GM18858 (cell line): Measurements from ENCODE around the gene EFCAB6.

Experiments
- ATAC-seq: cut with Tn5 transposase; IDR thresholded peaks from one replicate; pipeline ENCODE4 v1.9.1; 2021; ENCODE audit not compliant: unreplicated experiment

The EFCAB6 gene

DNA sequence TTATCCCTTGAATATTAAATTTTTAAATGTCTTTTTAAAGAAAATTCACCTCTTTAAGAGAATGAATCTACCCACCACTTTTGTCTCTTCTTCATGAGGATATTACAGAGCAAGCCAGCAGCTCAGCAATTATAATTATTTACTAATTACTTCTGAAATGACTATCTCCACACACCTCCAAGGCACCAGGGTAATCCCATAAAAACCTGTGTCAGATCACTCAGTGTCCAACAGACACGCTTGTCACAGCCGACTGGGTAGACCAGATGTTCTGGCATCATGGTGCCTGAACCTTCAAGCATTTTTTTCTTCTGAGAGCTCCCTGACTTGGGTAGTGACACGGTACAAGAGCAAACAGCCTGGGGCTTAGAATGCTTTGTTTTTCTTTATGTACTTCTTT, 61.4 kb downstream of the EFCAB6 start:
- no peak for ATAC-seq

DNA sequence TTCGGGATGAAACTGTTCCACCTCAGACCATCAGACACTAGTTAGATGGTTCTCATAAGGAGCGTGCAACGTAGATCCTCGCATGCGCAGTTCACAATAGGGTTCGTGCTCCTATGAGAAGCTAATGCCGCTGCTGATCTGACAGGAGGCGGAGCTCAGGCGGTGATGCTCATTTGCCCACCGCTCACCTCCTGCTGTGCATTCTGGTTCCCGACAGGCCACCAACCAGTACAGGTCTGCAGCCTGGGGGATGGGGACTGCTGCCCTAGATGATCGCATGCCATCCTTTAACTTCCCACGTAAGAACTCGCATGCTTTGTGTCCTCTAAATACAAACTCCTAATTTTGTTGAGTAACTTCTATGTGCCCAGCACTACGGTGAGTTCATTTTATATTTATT, 62.6 kb downstream of the EFCAB6 start:
- ATAC-seq, result no peak

DNA sequence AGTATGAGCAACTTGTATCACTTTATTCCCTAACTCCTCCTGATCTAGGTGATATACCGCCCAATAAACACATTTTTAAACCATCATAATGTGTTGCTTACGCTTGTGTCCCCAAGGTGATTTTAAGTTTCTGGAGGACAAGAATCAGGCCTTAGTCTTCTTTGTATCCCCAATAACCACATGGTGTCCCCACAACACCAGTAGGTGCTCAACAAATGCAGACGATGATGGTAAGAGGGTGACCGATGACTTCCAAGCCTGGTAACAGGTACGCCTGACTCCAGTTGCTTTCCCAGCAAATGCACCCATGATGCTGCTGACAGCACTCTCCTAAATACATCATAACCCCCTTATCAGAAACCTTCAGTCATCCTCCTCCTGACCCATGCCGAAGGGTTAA, 64.2 kb downstream of the EFCAB6 start:
- no peak for ATAC-seq

DNA sequence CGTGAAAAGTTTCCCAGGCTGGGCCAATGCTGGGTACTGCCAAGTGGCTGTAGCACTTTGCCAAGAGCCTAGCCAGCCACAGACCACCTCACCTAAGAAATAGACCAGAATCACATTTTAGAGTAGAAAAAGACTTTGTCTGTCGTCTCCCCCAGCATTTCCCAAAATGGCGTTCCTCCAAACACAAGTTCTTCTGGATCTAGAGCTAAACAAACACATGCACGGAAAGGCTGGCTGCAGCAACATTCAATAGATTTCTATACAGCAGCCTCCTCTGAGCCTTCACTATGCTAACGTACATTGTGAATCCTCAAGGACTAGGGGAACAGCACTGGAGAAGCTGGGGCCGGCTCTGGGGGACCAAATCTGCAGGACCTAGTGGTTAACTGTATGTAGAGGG, 65.0 kb downstream of the EFCAB6 start:
- ATAC-seq, result no peak

DNA sequence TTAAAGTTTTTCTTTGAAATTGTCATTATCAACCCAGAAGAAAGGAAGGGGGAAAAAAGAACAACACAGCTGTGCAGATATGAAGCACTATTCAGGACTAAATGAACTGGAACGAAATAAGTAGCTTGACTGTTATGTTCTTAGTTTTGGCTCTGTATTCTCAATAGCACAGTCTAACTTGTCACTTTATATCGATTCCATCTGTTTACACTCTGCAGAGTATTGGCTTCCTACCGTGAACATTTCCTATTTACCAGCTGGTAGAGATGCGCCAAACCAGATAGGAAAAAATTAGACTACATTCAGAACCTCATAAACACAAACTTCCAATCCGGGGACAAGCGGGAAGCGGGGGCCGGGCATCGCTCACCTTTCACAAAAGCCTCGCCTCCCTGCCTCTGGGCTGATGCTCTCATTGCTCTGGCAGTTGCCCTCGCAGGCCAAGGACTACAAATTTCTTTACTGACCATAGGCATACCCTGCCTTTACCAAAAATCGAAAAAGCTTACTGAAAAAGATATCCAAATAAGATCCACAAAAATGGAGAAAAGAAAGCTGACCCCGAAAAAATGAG, 66.2 kb downstream of the EFCAB6 start:
- no peak for ATAC-seq

DNA sequence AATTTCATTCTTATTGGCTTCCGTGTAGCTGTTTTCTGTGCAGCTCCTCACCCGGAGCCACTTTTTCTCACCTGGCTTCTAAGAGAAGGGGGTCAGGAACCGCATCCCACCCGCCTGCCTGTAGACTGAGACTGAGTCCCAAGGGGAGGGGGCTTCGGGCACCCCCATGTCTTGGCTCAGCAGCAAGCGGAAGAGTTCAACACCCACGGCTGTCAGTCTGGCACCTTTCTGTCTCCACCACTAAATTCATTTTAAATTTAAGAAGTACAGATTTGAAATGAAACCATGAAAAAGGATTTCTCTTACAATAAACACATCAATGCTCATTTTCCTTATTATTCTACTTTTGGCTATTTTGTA, 66.7 kb downstream of the EFCAB6 start:
- ATAC-seq, result no peak

DNA sequence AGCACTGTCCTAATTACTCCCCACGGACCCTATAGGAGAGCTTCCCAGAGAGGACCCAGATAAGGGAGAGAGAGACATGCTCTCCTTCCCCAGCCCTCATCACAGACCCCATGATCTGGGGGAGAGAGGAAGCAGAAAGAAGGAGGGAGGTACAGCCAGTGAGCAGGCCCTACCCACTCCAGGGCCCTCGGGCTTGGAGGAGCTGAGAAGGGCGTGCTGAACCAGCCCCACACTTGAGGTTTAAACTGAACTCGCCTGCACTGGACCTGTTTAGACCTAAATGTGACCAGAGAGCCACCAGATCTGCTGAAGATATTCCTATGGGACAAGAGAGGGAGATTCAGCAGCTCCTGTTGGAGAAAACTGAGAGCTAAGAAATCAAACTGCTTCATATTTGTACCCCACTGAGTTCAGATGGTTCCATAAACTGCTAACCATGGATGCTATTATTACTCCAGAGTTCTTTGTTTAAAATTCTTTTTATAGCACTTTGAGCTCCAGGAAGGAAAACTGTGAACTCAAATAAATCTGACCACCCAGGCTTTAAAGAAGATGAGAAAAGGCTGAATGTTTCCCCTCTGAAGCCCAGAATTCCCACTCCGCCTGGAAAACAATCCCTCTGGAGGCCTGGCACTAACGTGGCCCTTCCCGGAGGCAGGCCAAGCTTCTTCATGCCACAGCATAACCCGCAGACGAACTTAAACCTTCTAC, 67.2 kb downstream of the EFCAB6 start:
- no peak for ATAC-seq

DNA sequence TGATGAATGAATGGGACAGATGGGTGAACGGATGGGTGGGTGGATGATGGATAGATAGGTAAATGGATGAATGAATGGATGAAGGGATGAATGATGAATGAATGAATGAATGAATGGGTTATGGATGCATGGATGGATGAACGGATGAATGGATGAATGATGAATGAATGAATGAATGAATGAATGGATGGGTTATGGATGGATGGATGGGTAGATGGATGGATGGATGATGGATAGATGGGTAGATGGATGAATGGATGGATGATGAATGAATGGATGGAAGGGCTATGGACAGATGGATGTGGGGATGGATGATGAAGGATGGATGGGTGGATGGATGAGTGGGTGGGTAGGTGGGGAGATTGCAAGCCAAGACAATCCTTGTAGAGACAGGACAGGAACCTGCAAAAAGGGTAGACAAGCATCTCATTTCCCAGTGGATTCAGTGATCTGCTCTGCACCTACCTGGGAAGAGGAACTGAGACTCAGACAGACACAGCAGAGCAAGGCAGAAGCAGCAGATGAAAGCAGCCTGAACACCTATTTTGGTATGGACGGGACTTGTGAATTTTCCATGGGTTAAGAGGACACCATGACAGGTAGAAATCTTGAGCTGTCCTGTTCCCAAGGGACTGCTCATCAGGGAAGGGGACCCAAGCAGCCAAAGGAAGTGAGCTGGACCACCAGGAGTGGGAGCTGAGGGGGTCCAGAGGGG, 68.0 kb downstream of the EFCAB6 start:
- no peak for ATAC-seq

DNA sequence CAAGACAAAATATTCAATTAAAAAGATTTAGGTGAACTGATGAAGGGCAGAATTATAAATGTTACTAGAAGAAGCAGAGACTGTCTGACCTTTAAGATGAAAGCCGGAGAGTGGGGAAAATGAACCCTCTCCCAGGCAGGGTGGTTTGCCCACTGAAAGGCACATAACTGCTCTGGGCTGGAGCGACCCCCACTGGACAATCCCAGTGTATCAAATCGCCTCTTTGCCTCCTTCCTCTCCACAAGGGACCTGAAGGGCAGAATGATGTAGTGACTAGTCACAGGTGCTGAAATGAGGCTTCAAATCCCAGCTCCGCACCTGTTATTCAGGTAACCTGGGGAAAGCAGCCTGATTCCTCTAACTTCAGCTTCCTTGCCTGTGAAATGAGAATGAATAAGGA, 69.0 kb downstream of the EFCAB6 start:
- no peak for ATAC-seq

DNA sequence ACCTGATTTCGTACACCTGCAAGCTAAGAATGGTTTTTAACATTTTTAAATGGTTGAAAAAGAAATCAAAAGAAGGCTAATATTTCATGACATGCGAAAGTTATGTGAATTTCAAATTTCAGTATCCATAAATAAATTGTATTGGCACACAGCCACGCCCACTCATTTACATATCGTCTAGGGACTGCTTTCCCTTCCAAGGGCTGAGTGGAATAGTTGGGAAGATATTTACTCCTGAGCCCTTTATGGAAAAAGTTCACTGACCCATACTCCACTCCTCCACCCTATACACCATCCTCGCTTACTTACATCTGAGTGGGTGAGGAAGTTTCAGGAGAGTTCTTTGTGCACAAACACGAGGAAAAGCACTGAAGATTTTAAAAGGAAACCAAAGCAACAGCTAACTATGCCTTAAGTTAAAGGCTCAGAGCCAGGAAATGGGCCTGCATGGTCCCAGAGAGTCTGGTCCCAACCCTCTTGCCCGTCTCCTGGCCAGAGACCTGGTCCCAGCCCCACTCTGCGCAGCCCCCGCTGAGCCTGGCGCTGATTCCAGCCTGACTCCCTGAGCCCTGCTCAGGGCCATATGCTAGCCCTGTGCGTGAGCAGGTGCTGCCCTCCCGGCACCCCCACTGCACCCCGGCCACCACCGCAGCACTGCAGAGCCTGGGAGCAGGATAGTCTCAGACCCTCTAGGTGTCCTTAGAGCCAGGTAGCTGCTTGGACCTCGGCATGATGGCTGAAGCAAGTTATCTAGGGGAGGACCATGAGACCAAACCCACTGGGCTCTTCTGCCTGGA, 69.8 kb downstream of the EFCAB6 start:
- ATAC-seq, result no peak

DNA sequence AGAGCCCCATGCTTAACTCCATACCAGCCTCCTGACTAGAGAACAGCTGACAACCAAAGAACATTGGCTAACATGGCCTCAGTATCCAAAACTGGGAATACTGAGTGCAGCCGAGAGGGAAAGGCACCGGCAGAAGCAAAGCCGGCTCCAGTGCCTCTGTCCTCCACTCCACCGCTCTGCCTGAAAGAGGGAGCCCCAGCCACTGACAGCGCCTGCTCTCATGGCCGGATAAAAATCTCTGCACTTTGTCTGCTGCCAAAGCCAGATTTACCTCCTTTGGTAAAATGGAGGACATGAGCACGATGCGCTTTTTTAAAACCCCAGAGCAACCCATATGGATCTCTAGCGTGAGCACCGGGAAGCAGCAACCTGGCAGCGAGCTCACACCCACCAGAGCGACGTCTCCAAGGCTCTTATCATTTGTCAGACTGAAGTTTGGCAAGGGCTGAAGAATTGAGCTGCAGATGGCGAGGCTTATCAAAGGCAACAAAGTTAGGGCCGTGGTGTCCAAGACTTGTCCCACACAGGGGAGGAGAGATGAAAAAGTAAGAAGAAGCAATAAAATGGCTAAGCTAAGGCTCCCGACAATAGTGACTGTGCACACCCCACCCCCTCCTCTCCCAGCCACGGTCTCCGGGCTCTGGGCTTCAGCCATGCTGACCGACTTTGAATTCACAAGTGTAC, 71.4 kb downstream of the EFCAB6 start:
- no peak for ATAC-seq

DNA sequence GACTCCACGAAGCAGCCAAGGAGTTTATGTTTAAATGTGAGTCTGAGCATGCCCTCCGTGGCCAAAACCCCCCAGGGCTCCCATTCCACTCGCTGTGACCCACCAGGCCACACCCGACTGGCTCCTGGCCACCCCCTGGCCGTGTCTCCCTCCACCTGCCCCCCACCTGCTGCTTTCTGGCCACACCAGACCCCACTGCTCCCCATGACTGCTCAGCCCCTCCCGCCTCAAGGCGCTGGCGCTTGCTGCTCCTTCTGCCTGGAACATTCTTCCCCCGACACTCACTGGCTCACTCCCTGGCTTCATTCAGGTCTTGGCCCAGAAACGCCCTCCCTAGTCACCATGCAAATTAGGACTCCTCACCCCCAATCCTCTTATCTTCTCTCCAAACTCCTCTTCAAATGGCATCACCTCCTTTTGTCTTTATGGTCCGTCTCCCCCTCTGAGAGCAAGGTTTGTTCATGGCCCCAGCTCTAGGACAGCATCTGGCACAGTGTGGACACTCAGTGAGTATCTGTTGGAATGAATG, 72.2 kb downstream of the EFCAB6 start:
- ATAC-seq, result no peak

DNA sequence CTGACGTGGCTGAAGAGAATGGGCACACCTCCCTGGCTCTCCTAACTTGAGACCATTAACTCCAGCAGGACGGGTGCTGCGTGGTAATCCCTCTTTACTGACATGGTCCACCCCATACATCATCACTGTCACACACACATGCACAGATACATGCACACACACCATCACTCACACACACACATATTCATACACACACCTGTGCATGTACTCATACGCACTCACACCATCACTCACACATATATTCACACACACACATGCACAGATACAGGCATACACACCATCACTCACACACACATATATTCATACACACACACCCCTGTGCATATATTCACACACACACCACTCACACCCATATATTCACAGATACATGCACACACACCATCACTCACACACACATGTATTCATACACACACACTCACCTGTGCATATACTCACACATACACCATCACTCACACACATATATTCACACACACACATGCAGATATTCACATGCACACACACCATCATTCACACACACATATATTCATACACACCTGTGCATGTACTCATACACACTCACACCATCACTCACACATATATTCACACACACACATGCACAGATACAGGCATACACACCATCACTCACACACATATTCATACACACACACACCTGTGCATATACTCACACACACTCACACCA, 74.8 kb downstream of the EFCAB6 start:
- no peak for ATAC-seq

DNA sequence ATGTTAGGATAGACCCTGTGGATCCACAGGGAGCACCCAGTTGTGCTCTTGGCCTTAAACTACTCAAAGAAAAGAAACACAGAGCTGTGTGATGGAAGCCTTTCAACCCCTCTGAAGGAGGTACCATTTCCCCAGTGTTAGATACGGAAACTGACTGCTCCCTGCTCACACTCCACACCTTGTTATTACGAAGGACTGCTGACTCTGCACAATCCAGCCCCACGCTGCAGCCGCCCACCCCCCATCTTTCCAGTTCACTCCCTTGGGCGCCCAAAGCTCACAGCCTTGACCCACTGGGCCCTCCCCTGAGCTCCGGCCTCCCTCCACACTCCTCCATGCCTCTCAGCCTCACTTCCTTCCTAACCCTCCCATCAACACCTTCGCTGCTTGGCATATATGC, 75.5 kb downstream of the EFCAB6 start:
- ATAC-seq, result no peak

DNA sequence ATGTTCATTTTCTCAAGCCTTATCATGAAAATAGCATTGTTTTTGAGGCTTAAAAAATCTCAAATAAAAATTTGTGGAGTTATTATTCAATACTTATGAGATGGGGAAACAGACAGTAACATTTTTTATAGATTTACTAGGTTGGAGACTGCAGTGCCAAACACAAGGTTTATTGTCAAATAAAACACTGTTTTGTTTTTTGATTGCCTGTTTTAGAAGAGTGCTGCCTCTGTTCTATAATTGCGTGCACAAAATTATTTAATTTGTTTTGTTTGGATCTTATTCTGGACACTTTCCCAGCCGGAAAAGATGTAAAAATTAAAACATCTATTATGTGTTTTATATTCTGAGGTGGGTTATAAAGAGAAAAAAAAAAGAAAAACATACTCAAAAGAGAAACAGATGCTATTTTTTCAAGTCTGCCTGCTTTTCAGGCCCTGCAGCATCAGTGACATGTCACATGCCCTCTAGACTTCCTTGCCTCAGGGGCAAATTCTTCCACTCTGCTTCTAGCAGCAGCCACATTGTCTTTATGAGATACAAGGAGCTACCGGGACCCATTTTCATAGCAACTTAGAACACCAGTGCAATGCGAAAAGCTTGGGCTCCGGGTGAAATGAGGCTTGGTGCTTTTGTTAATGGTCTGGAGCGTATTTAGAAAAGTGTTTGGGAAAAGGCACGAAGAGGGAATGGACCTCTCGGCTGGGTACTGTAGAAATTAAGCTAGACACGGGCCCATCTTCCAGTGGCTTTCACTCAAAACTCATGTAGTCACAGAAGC, 77.5 kb downstream of the EFCAB6 start:
- ATAC-seq, result no peak

DNA sequence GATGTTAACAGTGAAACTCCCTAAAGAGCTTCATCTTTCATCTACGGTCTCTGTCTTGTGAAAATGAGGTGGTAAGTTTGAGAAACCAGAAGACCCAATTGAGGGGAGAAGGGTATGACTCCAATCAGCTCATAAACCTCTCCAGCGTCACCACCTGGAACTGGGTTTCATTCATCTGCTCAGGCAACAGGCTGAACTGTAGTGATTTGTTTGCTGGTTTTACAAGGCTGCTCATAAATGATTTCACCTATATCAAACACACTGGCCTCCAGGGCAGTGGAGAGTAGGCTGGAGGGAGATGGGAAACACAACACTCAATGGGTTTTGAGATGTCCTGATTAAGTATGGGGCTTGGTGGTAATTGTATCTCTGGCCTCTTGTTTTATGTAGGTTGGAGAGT, 79.0 kb downstream of the EFCAB6 start:
- no peak for ATAC-seq

DNA sequence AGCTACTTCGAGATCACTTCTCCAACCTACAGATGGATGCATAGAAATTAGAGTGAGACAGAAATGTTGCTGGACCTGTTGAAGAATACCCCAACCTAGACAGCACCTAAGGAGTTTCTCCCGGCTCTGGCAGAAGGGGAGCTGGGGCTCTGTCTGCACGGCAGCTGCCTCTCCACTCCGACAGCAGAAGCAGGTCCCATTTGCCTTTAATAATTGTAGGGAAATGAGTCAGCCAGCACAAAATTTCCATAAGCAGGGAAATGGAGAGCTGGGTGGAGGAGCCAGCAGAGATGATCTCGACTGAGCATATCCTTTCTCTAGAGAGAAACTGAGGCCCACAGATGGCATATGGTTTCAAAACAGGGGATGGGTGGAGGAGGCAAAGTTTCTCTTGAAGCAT, 80.1 kb downstream of the EFCAB6 start:
- no peak for ATAC-seq

DNA sequence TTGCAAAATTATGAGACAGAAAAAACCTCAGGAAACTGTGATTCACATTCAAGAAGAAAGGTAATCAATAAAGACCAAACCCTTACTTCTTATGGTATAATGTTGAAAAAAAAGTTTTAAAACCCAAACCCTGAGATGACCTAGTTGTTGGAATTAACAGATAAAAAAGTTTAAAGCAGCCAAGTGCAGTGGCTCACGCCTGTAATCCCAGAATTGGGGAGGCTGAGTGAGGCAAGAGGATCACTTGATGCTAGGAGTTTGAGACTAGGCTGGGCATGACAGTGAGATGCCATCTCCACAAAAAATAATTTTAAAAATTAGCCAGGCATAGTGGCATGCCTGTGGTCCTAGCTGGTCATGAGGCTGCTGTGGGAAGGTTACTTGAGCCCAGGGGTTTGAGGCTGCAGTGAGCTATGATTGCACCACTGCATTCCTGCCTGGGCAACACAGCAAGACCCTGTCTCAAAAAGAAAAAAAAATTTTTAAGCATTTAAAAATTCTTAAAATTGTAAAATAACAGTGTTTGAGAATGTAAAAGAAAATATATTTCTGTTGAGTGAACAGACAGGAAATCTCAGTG, 85.1 kb downstream of the EFCAB6 start:
- no peak for ATAC-seq

DNA sequence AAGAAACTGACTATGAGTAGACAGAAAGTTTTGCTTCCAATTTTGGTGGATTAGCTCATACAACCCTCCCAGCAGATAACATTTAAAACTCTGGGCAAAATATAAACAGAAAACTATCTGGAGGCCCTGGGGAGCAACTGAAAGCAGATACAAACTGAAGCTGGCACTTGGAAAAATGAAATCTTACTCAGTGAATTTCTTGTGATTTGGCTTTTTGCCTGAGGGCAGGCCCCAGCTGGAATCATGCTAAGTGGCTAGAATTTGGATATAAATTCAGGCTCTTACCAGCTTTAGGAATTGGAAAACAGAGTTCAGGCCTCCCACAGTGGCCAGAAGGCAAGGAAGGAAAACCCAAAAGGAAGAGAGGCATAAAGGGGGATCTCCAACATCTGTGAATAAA, 85.8 kb downstream of the EFCAB6 start:
- ATAC-seq, result no peak
